ENCODE data around the gene RAB26.

GRCh38 chr16:2147378-2147777 lies 1.0 kb upstream of the RAB26 start:
- TF ChIP-seq CTCF (IDR thresholded peaks at IDR 0.05), result no peak
- TF ChIP-seq POLR2A (IDR thresholded peaks at IDR 0.05), result no peak

Measured in vagina (tissue), 2 donors.